ENCODE measurements around the gene ITGB3.

DNA sequence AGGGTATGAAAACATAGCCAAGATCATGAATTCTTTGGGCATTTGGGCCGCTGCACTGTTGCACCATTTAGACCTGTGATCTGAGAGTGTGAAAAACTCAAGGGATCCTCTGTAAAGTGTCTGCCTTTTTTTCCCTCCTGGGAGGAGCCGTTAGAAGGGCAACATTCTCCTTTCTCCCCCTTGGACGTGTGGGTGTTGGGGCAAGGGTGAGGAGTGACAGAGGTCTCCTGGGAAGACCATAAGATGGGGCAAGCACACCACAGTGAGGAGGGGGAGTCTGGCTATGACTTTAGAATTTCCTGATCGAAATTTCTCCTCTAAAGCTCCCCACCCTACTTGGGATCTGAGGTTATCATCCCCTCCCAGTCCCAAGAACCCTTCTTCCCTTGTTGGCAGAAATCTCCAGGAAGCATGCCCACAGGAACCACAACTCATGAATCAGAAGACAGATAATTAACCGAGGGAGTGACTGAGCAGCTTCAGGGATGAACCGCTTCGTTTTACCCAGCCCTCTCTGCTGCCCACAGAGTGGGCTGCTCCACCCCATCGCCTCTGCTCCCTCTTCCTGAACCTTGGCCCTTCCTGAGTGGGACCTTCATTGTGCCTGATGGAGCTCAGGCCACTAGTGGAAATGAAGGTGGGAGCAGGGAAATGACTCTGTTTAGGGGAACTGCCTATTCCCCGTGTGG is 4.2 kb downstream of the ITGB3 start:
- TF ChIP-seq POLR2AphosphoS5 (IDR thresholded peaks at IDR 0.05; ENCODE audit: low read depth, low read length) (no peak), POLR2A (IDR thresholded peaks at IDR 0.05; ENCODE audit: low read depth, low read length) (no peak), TAF1 (IDR thresholded peaks at IDR 0.05; ENCODE audit: borderline replicate concordance, low read depth, low read length) (no peak)

All from GM12892 (cell line).